Naive B cell (primary cell): ENCODE measurements around the gene ODF2L. TPM values are rescaled to one million over a fixed set of nuclear protein-coding genes. Genes with fewer than 3 reads are reported as not detected.

Experiments used
- ATAC-seq, 2 donors: fragments of 150-1000 bp; cut with Tn5 transposase; 2 replicates each; pipeline ENCODE4 v1.10.0; 2021; ENCODE audit warnings: low read depth in 2 of 2, mild to moderate bottlenecking in 2 of 2, moderate library complexity in 2 of 2
- DNase-seq: peaks from one replicate; pipeline ENCODE4 v3.0.0; 2022
- H3K27ac Mint-ChIP-seq, 6 donors: one replicate each; pipeline ENCODE4 v1.8.0; 2020 to 2022; ENCODE audit warnings: mild to moderate bottlenecking in 6 of 6, mixed read lengths in 6 of 6, moderate library complexity in 5 of 6, inconsistent platforms in 2 of 6
- H3K27me3 Mint-ChIP-seq, 3 donors: one replicate each; pipeline ENCODE4 v1.8.0; 2021 to 2022; ENCODE audit warnings: mixed read lengths in 3 of 3, mild to moderate bottlenecking in 1 of 3
- H3K36me3 Mint-ChIP-seq, 2 donors: one replicate each; pipeline ENCODE4 v1.8.0; 2020 to 2022; ENCODE audit warnings: mixed read lengths in 2 of 2, inconsistent platforms in 1 of 2, mild to moderate bottlenecking in 1 of 2
- H3K4me1 Mint-ChIP-seq, 3 donors: one replicate each; pipeline ENCODE4 v1.8.0; 2020 to 2022; ENCODE audit warnings: mixed read lengths in 3 of 3, inconsistent platforms in 1 of 3, mild to moderate bottlenecking in 1 of 3, moderate library complexity in 1 of 3
- H3K4me3 Mint-ChIP-seq, 8 donors: one replicate each; pipeline ENCODE4 v1.8.0; 2020 to 2022; ENCODE audit warnings: mild to moderate bottlenecking in 8 of 8, mixed read lengths in 8 of 8, moderate library complexity in 8 of 8, inconsistent platforms in 2 of 8
- H3K9me3 Mint-ChIP-seq, 7 donors: one replicate each; pipeline ENCODE4 v1.8.0; 2020 to 2022; ENCODE audit warnings: mixed read lengths in 7 of 7, mild to moderate bottlenecking in 5 of 7, inconsistent platforms in 2 of 7, moderate library complexity in 1 of 7
- polyA plus RNA-seq, 6 donors: library from polyadenylated mRNA; unstranded; fragments of 300-500 nt; fragmentation: Illumina TruSeq; gene quantifications; one replicate each; pipeline ENCODE4 v1.2.3, GENCODE V29; 2021; ENCODE audit warnings: low read depth in 6 of 6

Gene ODF2L
- polyA plus RNA-seq, 6 donors from 2014 or later: 24.2 to 46.8 (median 27.2) TPM

GRCh38 chr1:86339014-86339812 is 56.9 kb downstream of the ODF2L start:
- H3K36me3 Mint-ChIP-seq: no peaks in the 10 kb centered on the region
- H3K4me3 Mint-ChIP-seq: no peak overlapping the region
- H3K4me1 Mint-ChIP-seq: no peaks in the 10 kb centered on the region
- H3K27ac Mint-ChIP-seq: peak overlapping the region in 1 of 6 donors; percentile 91
- peaks cover 0 to 14% (median under 1%) of the 10 kb centered on the region in 7 donors for H3K9me3 Mint-ChIP-seq
- no peak for ATAC-seq
- no peak for DNase-seq
- no peaks in the 10 kb centered on the region for H3K27me3 Mint-ChIP-seq

GRCh38 chr1:86335916-86336315 is 60.2 kb downstream of the ODF2L start:
- no peaks in the 10 kb centered on the region for H3K4me1 Mint-ChIP-seq
- no peaks in the 10 kb centered on the region for H3K27me3 Mint-ChIP-seq
- peaks cover 0 to 17% (median 5%) of the 10 kb centered on the region in 7 donors for H3K9me3 Mint-ChIP-seq
- no peaks in the 10 kb centered on the region for H3K36me3 Mint-ChIP-seq
- H3K4me3 Mint-ChIP-seq: no peak overlapping the region
- H3K27ac Mint-ChIP-seq: no peak overlapping the region
- ATAC-seq (no peak), DNase-seq (no peak)

- ATAC-seq (no peak), DNase-seq (no peak)
- peaks cover 0 to under 1% (median 0%) of the 10 kb centered on the region in 7 donors for H3K9me3 Mint-ChIP-seq
- H3K36me3 Mint-ChIP-seq: no peaks in the 10 kb centered on the region
- no peaks in the 10 kb centered on the region for H3K4me1 Mint-ChIP-seq
- no peak overlapping the region for H3K27ac Mint-ChIP-seq
- H3K4me3 Mint-ChIP-seq: no peak overlapping the region
- H3K27me3 Mint-ChIP-seq: peaks cover 0 to 8% (median 4%) of the 10 kb centered on the region in 3 donors
Observed at GRCh38 chr1:86325264-86325663, 70.9 kb downstream of the ODF2L start.

- H3K4me1 Mint-ChIP-seq: no peaks in the 10 kb centered on the region
- no peak overlapping the region for H3K27ac Mint-ChIP-seq
- no peaks in the 10 kb centered on the region for H3K9me3 Mint-ChIP-seq
- peaks cover 0 to 8% (median 4%) of the 10 kb centered on the region in 3 donors for H3K27me3 Mint-ChIP-seq
- H3K4me3 Mint-ChIP-seq: no peak overlapping the region
- ATAC-seq (no peak), DNase-seq (no peak)
- no peaks in the 10 kb centered on the region for H3K36me3 Mint-ChIP-seq
Observed at GRCh38 chr1:86324130-86324822, 71.8 kb downstream of the ODF2L start.

GRCh38 chr1:86322241-86322640 is 73.9 kb downstream of the ODF2L start:
- no peaks in the 10 kb centered on the region for H3K4me1 Mint-ChIP-seq
- DNase-seq (no peak), ATAC-seq (no peak)
- no peaks in the 10 kb centered on the region for H3K36me3 Mint-ChIP-seq
- no peaks in the 10 kb centered on the region for H3K9me3 Mint-ChIP-seq
- no peak overlapping the region for H3K27ac Mint-ChIP-seq
- no peak overlapping the region for H3K4me3 Mint-ChIP-seq
- H3K27me3 Mint-ChIP-seq: peaks cover 0 to 3% (median 0%) of the 10 kb centered on the region in 3 donors

GRCh38 chr1:86318436-86318835 is 77.7 kb downstream of the ODF2L start:
- Mint-ChIP-seq H3K9me3 (no peaks in the 10 kb centered on the region), H3K36me3 (no peaks in the 10 kb centered on the region), H3K27me3 (no peaks in the 10 kb centered on the region), H3K4me1 (no peaks in the 10 kb centered on the region), H3K27ac (no peak overlapping the region), H3K4me3 (no peak overlapping the region)
- DNase-seq (no peak), ATAC-seq (no peak)

GRCh38 chr1:86317926-86318325 is 78.2 kb downstream of the ODF2L start:
- no peaks in the 10 kb centered on the region for H3K4me1 Mint-ChIP-seq
- H3K27ac Mint-ChIP-seq: no peak overlapping the region
- no peaks in the 10 kb centered on the region for H3K27me3 Mint-ChIP-seq
- no peak for DNase-seq
- no peak for ATAC-seq
- H3K36me3 Mint-ChIP-seq: no peaks in the 10 kb centered on the region
- H3K9me3 Mint-ChIP-seq: no peaks in the 10 kb centered on the region
- H3K4me3 Mint-ChIP-seq: no peak overlapping the region

- Mint-ChIP-seq H3K4me3 (no peak overlapping the region), H3K4me1 (no peaks in the 10 kb centered on the region)
Observed at GRCh38 chr1:86305731-86306130, 90.4 kb downstream of the ODF2L start.

GRCh38 chr1:86303041-86303690 is 93.0 kb downstream of the ODF2L start:
- peaks cover 4 to 17% (median 6%) of the 10 kb centered on the region in 7 donors for H3K9me3 Mint-ChIP-seq
- DNase-seq (no peak), ATAC-seq (no peak)
- H3K27me3 Mint-ChIP-seq: peaks cover 0 to 4% (median 0%) of the 10 kb centered on the region in 3 donors
- no peak overlapping the region for H3K27ac Mint-ChIP-seq
- peaks cover 5 to 8% of the 10 kb centered on the region in 2 donors for H3K36me3 Mint-ChIP-seq
- no peaks in the 10 kb centered on the region for H3K4me1 Mint-ChIP-seq
- H3K4me3 Mint-ChIP-seq: peak overlapping the region in 1 of 8 donors; percentile 31

More at GRCh38 chr1:86305731-86306130, 90.4 kb downstream of the ODF2L start:
- no peak for DNase-seq
- no peak for ATAC-seq
- Mint-ChIP-seq H3K9me3 (peaks cover 1 to 7% (median 4%) of the 10 kb centered on the region in 7 donors), H3K27ac (no peak overlapping the region), H3K27me3 (peaks cover 0 to 4% (median 0%) of the 10 kb centered on the region in 3 donors), H3K36me3 (peaks cover 5 to 7% of the 10 kb centered on the region in 2 donors)

Other genes with a start within 250 kb of the ODF2L start
- gene COL24A1, start 239.6 kb downstream of the ODF2L start, polyA plus RNA-seq: not detected
- not detected for gene CLCA2, start 27.8 kb upstream of the ODF2L start, polyA plus RNA-seq
- gene CLCA1, start 72.6 kb upstream of the ODF2L start, polyA plus RNA-seq: not detected
- not detected for gene CLCA4, start 150.8 kb upstream of the ODF2L start, polyA plus RNA-seq